ENCODE data around the gene FARP1.

DNA sequence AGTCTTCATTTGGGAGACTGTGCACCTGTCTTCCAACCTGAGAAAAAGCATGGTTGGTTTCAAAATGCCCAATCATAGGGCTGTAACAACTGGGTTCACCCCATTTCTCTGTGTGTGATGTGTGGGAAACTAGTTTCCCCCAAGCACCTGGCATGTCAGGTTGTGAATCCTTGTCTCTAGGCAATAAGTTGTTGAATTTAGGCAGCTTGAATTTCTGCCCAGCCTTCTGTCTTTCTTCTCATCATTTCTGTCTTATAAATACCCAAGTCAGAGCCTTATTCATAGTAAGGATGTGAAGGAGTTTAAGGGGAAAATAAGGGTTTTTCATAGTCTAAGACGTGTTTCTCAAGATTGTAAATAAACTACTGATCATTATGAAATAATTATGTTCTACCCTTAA, 204.9 kb downstream of the FARP1 start:
- TF ChIP-seq TAF1 (IDR thresholded peaks at IDR 0.05; ENCODE audit: borderline replicate concordance, low read depth, low read length) = no peak
- TF ChIP-seq NR2C2 (IDR thresholded peaks at IDR 0.05; ENCODE audit: borderline replicate concordance, control insufficient read depth, insufficient read length, low read depth) = no peak
- TF ChIP-seq POLR2A (IDR thresholded peaks at IDR 0.05; ENCODE audit: low read depth, low read length) = no peak
- TF ChIP-seq, protein P1, sequence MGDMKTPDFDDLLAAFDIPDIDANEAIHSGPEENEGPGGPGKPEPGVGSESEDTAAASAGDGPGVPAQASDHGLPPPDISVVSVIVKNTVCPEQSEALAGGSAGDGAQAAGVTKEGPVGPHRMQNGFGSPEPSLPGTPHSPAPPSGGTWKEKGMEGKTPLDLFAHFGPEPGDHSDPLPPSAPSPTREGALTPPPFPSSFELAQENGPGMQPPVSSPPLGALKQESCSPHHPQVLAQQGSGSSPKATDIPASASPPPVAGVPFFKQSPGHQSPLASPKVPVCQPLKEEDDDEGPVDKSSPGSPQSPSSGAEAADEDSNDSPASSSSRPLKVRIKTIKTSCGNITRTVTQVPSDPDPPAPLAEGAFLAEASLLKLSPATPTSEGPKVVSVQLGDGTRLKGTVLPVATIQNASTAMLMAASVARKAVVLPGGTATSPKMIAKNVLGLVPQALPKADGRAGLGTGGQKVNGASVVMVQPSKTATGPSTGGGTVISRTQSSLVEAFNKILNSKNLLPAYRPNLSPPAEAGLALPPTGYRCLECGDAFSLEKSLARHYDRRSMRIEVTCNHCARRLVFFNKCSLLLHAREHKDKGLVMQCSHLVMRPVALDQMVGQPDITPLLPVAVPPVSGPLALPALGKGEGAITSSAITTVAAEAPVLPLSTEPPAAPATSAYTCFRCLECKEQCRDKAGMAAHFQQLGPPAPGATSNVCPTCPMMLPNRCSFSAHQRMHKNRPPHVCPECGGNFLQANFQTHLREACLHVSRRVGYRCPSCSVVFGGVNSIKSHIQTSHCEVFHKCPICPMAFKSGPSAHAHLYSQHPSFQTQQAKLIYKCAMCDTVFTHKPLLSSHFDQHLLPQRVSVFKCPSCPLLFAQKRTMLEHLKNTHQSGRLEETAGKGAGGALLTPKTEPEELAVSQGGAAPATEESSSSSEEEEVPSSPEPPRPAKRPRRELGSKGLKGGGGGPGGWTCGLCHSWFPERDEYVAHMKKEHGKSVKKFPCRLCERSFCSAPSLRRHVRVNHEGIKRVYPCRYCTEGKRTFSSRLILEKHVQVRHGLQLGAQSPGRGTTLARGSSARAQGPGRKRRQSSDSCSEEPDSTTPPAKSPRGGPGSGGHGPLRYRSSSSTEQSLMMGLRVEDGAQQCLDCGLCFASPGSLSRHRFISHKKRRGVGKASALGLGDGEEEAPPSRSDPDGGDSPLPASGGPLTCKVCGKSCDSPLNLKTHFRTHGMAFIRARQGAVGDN (IDR thresholded peaks at IDR 0.05) = no peak
- no peak for TF ChIP-seq TCF12 (IDR thresholded peaks at IDR 0.05; ENCODE audit: low read depth, low read length)
- TF ChIP-seq ATF2 (IDR thresholded peaks at IDR 0.05; ENCODE audit: low read length) = no peak
- TF ChIP-seq SMAD1 (IDR thresholded peaks at IDR 0.05; ENCODE audit: low read depth, partially characterized antibody) = no peak
- no peak for TF ChIP-seq CREB1 (IDR thresholded peaks at IDR 0.05; ENCODE audit: low read depth)
